ENCODE measurements around the gene CDC14A.

The CDC14A gene

DNA sequence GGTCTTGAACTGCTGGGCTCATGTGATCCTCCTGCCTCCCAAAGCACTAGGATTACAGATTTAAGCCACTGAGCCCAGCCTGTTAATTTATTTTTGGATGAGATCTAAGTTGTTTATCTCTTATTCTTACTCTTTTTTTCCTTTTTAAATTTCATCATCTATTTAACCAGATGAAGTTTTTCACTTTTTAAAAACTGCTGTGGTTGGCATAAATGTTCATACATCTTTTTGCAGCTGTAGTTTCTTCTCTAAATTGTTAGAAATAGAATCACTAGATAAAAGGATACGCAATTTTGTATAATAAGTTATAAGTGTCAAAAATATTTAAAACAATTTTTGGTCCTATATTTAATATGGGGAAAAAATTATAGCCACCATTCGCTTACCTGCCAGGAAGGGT lies 105.4 kb downstream of the CDC14A start:
- TF ChIP-seq SIN3A (IDR thresholded peaks at IDR 0.05; ENCODE audit: borderline replicate concordance, insufficient read depth, low read length) (no peak), POLR2AphosphoS5 (IDR thresholded peaks at IDR 0.05; ENCODE audit: low read depth, low read length) (no peak), TAF1 (IDR thresholded peaks at IDR 0.05; ENCODE audit: borderline replicate concordance, insufficient read depth, low read length) (no peak), FOXP2 (optimal IDR thresholded peaks at IDR 0.05; ENCODE audit: borderline replicate concordance, extremely low read depth, extremely low read length, insufficient read depth) (no peak)
- TF ChIP-seq, protein P1, sequence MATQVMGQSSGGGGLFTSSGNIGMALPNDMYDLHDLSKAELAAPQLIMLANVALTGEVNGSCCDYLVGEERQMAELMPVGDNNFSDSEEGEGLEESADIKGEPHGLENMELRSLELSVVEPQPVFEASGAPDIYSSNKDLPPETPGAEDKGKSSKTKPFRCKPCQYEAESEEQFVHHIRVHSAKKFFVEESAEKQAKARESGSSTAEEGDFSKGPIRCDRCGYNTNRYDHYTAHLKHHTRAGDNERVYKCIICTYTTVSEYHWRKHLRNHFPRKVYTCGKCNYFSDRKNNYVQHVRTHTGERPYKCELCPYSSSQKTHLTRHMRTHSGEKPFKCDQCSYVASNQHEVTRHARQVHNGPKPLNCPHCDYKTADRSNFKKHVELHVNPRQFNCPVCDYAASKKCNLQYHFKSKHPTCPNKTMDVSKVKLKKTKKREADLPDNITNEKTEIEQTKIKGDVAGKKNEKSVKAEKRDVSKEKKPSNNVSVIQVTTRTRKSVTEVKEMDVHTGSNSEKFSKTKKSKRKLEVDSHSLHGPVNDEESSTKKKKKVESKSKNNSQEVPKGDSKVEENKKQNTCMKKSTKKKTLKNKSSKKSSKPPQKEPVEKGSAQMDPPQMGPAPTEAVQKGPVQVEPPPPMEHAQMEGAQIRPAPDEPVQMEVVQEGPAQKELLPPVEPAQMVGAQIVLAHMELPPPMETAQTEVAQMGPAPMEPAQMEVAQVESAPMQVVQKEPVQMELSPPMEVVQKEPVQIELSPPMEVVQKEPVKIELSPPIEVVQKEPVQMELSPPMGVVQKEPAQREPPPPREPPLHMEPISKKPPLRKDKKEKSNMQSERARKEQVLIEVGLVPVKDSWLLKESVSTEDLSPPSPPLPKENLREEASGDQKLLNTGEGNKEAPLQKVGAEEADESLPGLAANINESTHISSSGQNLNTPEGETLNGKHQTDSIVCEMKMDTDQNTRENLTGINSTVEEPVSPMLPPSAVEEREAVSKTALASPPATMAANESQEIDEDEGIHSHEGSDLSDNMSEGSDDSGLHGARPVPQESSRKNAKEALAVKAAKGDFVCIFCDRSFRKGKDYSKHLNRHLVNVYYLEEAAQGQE (IDR thresholded peaks at IDR 0.05; ENCODE audit: insufficient read depth in 1 of 2, low read depth in 2 of 2, low read length in 2 of 2), result no peak

DNA sequence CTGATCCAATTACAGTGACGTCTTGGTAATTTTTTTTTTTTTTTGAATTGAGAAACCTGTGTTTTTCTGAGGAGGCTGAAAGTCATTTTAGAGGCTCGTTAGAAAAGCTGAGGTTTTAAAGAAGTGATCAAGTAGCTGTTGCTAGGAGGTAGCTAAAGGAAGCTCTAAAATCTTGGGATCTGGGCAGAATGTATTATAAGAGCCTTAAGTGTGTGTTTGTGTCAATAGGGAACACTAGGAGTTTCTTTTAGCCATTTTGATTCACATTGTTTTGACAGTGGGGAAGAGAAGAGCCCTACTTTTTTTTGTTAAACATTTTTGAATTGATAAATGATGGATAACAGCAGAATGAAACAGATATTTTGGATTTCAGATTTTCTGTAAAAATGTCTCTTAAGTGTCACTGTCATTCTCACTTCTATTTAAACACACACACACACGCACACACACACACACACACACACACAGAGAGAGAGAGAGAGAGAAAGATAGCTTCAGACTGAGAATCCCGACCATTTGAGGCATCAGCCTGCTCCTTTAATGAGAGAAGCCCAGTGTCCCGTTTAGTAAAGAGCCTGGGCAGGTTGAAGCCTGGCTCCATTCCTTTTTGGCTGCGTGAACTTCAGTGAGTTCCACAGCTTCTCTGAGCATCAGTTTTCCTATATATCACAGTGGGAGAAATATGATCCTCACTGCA lies 106.5 kb downstream of the CDC14A start:
- TF ChIP-seq SIN3A (IDR thresholded peaks at IDR 0.05; ENCODE audit: borderline replicate concordance, insufficient read depth, low read length), result no peak
- no peak for TF ChIP-seq POLR2AphosphoS5 (IDR thresholded peaks at IDR 0.05; ENCODE audit: low read depth, low read length)
- no peak for TF ChIP-seq TAF1 (IDR thresholded peaks at IDR 0.05; ENCODE audit: borderline replicate concordance, insufficient read depth, low read length)
- TF ChIP-seq FOXP2 (optimal IDR thresholded peaks at IDR 0.05; ENCODE audit: borderline replicate concordance, extremely low read depth, extremely low read length, insufficient read depth), result no peak
- TF ChIP-seq, protein P1 (IDR thresholded peaks at IDR 0.05; ENCODE audit: insufficient read depth in 1 of 2, low read depth in 2 of 2, low read length in 2 of 2), result no peak

DNA sequence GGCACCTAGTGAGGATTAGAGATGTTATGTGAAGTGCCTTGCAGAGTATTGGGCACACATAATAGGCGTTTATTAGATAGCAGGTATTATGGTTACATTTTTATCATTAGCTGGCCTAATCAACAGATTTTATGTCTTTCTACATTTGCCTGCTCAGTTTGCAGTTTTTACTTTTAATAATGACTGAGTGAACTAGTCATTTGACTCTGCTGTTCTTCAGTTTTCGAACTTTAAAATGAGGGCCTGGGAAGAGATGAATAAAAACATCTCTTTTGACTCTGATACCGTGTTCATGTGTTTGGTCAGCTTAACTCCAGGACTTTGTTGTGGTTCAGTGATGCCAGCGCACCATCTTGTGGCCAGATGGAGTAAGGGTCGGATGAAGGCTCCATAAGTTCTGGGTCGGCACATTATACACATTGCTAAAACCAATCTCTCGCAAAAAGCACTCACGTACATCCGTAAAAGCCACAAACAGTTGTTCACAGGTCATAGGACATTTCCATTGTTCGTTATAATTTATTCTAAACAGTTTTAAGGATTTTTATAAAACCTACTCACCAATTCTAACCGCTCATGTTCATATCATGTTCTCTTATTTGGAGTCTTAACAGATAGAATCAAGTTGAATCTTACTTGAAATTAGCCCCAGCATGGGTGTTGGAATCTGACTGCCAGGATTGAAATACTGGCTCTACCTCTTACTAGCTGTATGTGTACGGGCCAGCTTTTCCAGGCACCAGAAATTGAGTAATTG lies 107.2 kb downstream of the CDC14A start:
- TF ChIP-seq SIN3A (IDR thresholded peaks at IDR 0.05; ENCODE audit: borderline replicate concordance, insufficient read depth, low read length) (no peak), FOXP2 (optimal IDR thresholded peaks at IDR 0.05; ENCODE audit: borderline replicate concordance, extremely low read depth, extremely low read length, insufficient read depth) (no peak), POLR2AphosphoS5 (IDR thresholded peaks at IDR 0.05; ENCODE audit: low read depth, low read length) (no peak), TAF1 (IDR thresholded peaks at IDR 0.05; ENCODE audit: borderline replicate concordance, insufficient read depth, low read length) (no peak)
- TF ChIP-seq, protein P1 (IDR thresholded peaks at IDR 0.05; ENCODE audit: insufficient read depth in 1 of 2, low read depth in 2 of 2, low read length in 2 of 2), result no peak

DNA sequence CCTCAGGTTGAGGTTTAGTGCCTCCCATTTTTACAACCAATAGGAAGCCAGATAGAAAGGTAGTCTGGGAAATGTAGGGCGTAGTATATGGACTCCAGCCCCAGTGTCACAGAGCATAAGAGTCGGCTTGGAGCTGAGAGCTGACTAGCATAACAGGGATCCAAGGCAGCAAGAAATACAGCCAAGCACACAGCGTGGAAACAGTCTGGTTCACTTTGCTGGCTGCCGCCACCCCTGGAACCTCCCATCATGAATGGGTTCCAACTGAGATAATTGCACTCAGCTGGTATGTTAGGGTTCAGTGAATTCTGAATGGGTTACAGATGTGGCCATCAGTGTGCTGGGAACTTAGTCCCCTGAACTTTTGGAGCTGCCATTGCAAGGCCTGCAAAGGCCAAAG lies 108.9 kb downstream of the CDC14A start:
- no peak for TF ChIP-seq FOXP2 (optimal IDR thresholded peaks at IDR 0.05; ENCODE audit: borderline replicate concordance, extremely low read depth, extremely low read length, insufficient read depth)

DNA sequence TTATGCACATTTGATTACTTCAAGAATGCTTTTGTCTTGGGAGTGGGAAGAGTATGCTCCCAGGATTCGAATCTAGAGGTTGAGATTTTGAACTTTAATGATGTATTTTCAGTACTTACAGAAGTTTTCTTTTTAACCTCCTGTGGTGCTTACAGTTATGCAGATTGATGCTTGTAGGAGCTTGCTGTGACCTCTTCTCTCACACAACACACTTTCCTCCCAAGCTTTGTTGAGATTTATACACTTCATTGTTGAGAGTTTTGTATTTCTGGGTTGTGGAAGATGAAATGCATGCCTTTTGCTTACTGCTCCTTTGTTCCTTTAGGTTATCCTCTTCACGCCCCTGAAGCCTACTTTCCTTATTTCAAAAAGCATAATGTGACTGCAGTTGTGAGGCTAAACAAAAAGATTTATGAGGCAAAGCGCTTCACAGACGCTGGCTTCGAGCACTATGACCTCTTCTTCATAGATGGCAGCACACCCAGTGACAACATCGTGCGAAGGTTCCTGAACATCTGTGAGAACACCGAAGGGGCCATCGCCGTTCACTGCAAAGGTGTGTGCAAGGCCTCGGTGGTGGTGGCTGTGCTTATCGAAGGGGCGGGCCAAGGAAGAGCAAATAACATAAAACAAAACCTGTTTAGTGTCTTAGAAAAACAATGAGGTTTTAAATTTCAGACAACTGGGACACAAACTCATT lies 110.2 kb downstream of the CDC14A start:
- TF ChIP-seq FOXP2 (optimal IDR thresholded peaks at IDR 0.05; ENCODE audit: borderline replicate concordance, extremely low read depth, extremely low read length, insufficient read depth) (no peak), POLR2AphosphoS5 (IDR thresholded peaks at IDR 0.05; ENCODE audit: low read depth, low read length) (no peak), SIN3A (IDR thresholded peaks at IDR 0.05; ENCODE audit: borderline replicate concordance, insufficient read depth, low read length) (no peak), TAF1 (IDR thresholded peaks at IDR 0.05; ENCODE audit: borderline replicate concordance, insufficient read depth, low read length) (no peak)
- TF ChIP-seq, protein P1 (IDR thresholded peaks at IDR 0.05; ENCODE audit: insufficient read depth in 1 of 2, low read depth in 2 of 2, low read length in 2 of 2), result no peak

All from PFSK-1 (cell line).